ENCODE measurements around the gene LRRC45. TPM values are rescaled to one million over a fixed set of nuclear protein-coding genes. Genes with fewer than 3 reads are reported as not detected.

Gene LRRC45
- total RNA-seq, 1 experiment from 2014 or later = 40.1 TPM

DNA sequence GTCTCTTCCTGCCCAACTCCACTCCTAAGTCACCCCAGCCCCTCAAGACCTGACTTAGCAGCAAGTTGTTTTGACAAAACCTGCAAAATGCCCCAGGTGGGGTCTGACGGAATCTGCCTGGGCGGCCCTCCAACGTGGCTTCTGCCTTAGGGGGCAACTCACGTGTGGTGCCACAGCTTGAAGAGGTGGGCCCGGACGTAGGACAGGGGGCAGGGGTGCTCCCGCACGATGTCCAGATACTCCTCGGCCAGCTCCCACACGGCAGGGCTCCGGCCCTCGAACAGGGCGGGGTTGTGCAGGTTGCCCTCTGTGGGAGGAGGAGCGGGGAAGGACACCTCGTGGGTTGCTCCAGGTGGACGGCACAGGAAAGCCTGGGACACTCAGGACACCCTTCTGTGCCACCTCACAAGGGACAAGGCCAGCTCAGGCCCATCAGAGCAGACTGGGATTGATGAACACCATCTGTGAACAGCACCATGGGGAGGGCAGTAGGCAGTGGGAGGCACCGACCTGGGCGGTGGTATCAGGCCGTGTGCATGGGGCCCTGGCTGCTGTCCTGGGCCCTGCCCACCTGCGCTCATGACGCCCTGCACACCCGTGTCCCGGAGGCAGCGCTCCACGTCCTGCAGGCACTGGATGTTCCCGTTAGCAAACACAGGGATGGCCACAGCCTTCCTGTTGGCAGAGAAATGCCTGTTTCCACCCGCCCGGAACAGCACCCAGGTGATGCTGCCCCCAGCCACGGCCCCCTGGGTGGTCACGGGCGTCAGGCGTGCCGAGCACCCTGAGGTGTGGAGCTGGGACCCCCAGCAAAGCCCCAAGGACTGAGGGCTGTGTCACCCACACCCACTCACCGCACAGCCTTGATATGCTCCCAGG, 38.2 kb downstream of the LRRC45 start:
- RAD21 ChIA-PET (ENCODE audit: low non-redundant PET in 1 of 2, low total read pairs in 2 of 2, uncharacterized antibody in 2 of 2, unreplicated experiment in 2 of 2) = no interaction called here
- Histone ChIP-seq H3K9ac (ENCODE audit: low read length) (no peak overlapping the region), H3K9me2 (ENCODE audit: insufficient read depth) (no peaks in the 10 kb centered on the region), H3K27ac (ENCODE audit: low read depth, low read length) (no peak overlapping the region; the same call in 1 of the 2 replicates), H2AFZ (ENCODE audit: low read depth, low read length, poor library complexity, severe bottlenecking) (no peak overlapping the region), H3K4me2 (ENCODE audit: low read length) (no peak overlapping the region), H3K36me3 (ENCODE audit: control insufficient read depth in 1 of 2, insufficient read depth in 2 of 2, low read length in 2 of 2) (peaks cover 18 to 75% of the 10 kb centered on the region in 2 experiments), H3K27me3 (ENCODE audit: insufficient read depth, low read length) (no peaks in the 10 kb centered on the region), H3K4me1 (ENCODE audit: control insufficient read depth in 1 of 2, insufficient read depth in 2 of 2, low read length in 2 of 2) (peaks cover 11 to 22% of the 10 kb centered on the region in 2 experiments; a peak in 3 of 4 replicates), H3K79me2 (ENCODE audit: insufficient read depth, low read length) (peaks cover 35% of the 10 kb centered on the region), H4K20me1 (ENCODE audit: insufficient read depth) (no peaks in the 10 kb centered on the region; the same call in 1 of the 2 replicates), H3K4me3 (replicated peaks in 1 of 2; ENCODE audit: low read depth in 1 of 2, low read length in 2 of 2) (no peak overlapping the region), H3K9me3 (ENCODE audit: control insufficient read depth in 1 of 2, insufficient read depth in 1 of 2, low read depth in 1 of 2, low read length in 2 of 2) (no peaks in the 10 kb centered on the region)
- no peak for ATAC-seq
- no peak for DNase-seq (ENCODE audit: low read depth, low spot score)
- POLR2A ChIA-PET = no interaction called here
- CTCF ChIA-PET = no interaction called here
- TF ChIP-seq REST (IDR thresholded peaks at IDR 0.05; ENCODE audit: low read depth) (no peak), ZNF274 (IDR thresholded peaks at IDR 0.05; ENCODE audit: low read depth, low read length) (no peak), FOSL1 (IDR thresholded peaks at IDR 0.05; ENCODE audit: low read depth) (no peak), SP1 (IDR thresholded peaks at IDR 0.05; ENCODE audit: low read depth) (no peak), CBX3 (IDR thresholded peaks at IDR 0.05; ENCODE audit: low read depth) (no peak), SIN3A (IDR thresholded peaks at IDR 0.05; ENCODE audit: low read depth) (no peak), POLR2A (IDR thresholded peaks at IDR 0.05; ENCODE audit: borderline replicate concordance, extremely low read depth, insufficient read depth, insufficient read length) (no peak), JUND (IDR thresholded peaks at IDR 0.05) (no peak), TCF7L2 (IDR thresholded peaks at IDR 0.05; ENCODE audit: borderline replicate concordance, extremely low read depth, insufficient read depth, insufficient read length) (no peak), EZH2phosphoT487 (IDR thresholded peaks at IDR 0.05; ENCODE audit: borderline replicate concordance) (no peak)
- intact Hi-C loops (cut with micrococcal nuclease) = no loop called here
- BruUV-seq (replicated peaks) = no TSS peak
